NCI-H1436 treated with DMSO at 0.1 percent for 48 hours (cell line): ENCODE measurements around the gene DNASE2.
A peak's percentile ranks its signal among the peaks of the same experiment; 100 is the strongest.
"Not testable (repeated sequence)": the region's sequence is repeated elsewhere in the genome, so short reads cannot be mapped to it uniquely, and the experiment has no call there.

Experiments
- DNase-seq: peaks from one replicate; lab custom pipeline; 2025; lab: John Stamatoyannopoulos, UW

DNASE2 gene

GRCh38 chr19:12881172-12881808 lies at the start of gene DNASE2:
Gene DNASE2 (minus strand): TSS chr19:12881449. CDS start chr19:12881375, 74 bp downstream.
- DNase-seq, result peak; percentile 88

GRCh38 chr19:12930002-12930645 lies 48.9 kb upstream of the DNASE2 start:
- DNase-seq, result no peak

- no peak for DNase-seq
Observed at GRCh38 chr19:12924621-12925310, 43.5 kb upstream of the DNASE2 start.

GRCh38 chr19:12922959-12923358 lies 41.7 kb upstream of the DNASE2 start:
- DNase-seq, result no peak

GRCh38 chr19:12921047-12921446 lies 39.8 kb upstream of the DNASE2 start:
- DNase-seq, result no peak

GRCh38 chr19:12918253-12918652 lies 37.0 kb upstream of the DNASE2 start:
- no peak for DNase-seq

GRCh38 chr19:12915860-12916259 lies 34.6 kb upstream of the DNASE2 start:
- DNase-seq, result not testable (repeated sequence)

GRCh38 chr19:12913851-12914690 lies 32.8 kb upstream of the DNASE2 start:
- DNase-seq, result peak; percentile 18

- DNase-seq, result peak; percentile 90
Observed at GRCh38 chr19:12913011-12913561, 31.8 kb upstream of the DNASE2 start.

GRCh38 chr19:12912571-12912970 lies 31.3 kb upstream of the DNASE2 start:
- peak; percentile 95 for DNase-seq

GRCh38 chr19:12907166-12907565 lies 25.9 kb upstream of the DNASE2 start:
- DNase-seq, result no peak

- no peak for DNase-seq
Observed at GRCh38 chr19:12899891-12900518, 18.8 kb upstream of the DNASE2 start.

GRCh38 chr19:12896460-12896859 lies 15.2 kb upstream of the DNASE2 start:
- no peak for DNase-seq

GRCh38 chr19:12893582-12893981 lies 12.3 kb upstream of the DNASE2 start:
- no peak for DNase-seq

GRCh38 chr19:12891553-12892021 lies 10.3 kb upstream of the DNASE2 start:
- no peak for DNase-seq

GRCh38 chr19:12890787-12891552 lies 9.7 kb upstream of the DNASE2 start, which contains the start of gene GCDH:
Gene GCDH (plus strand): TSS chr19:12891160. CDS start chr19:12891305, 145 bp downstream.
- DNase-seq, result peak; percentile 96

GRCh38 chr19:12890299-12890786 lies 9.1 kb upstream of the DNASE2 start:
- DNase-seq, result not testable (repeated sequence)

- no peak for DNase-seq
Observed at GRCh38 chr19:12888006-12888603, 6.9 kb upstream of the DNASE2 start.

GRCh38 chr19:12886969-12887747 lies 5.9 kb upstream of the DNASE2 start, which contains the start of gene KLF1:
Gene KLF1 (minus strand): TSS chr19:12887201. CDS start chr19:12887140, 61 bp downstream.
- no peak for DNase-seq
